ENCODE measurements around the gene CYP51A1.
"Not testable (repeated sequence)": the region's sequence is repeated elsewhere in the genome, so short reads cannot be mapped to it uniquely, and the experiment has no call there.

CYP51A1 gene

GRCh38 chr7:92119213-92119759, 15.0 kb downstream of the CYP51A1 start:
- TF ChIP-seq CTCF (conservative IDR thresholded peaks at IDR 0.05; ENCODE audit: low read length) = no peak
- DNase-seq (ENCODE audit: low read depth) = no peak
- H3K4me3 ChIP-seq (ENCODE audit: low read length) = no peak overlapping the region

- no peak for DNase-seq (ENCODE audit: low read depth)
- TF ChIP-seq CTCF (conservative IDR thresholded peaks at IDR 0.05; ENCODE audit: low read length) = no peak
- H3K4me3 ChIP-seq (ENCODE audit: low read length) = no peak overlapping the region
These were observed 17.3 kb downstream of the CYP51A1 start for GRCh38 chr7:92116949-92117348.

- no peak for TF ChIP-seq CTCF (conservative IDR thresholded peaks at IDR 0.05; ENCODE audit: low read length)
- H3K4me3 ChIP-seq (ENCODE audit: low read length) = no peak overlapping the region
- no peak for DNase-seq (ENCODE audit: low read depth)
These were observed 18.5 kb downstream of the CYP51A1 start for GRCh38 chr7:92115821-92116220.

GRCh38 chr7:92110857-92111256, 23.4 kb downstream of the CYP51A1 start:
- no peak for TF ChIP-seq CTCF (conservative IDR thresholded peaks at IDR 0.05; ENCODE audit: low read length)
- H3K4me3 ChIP-seq (ENCODE audit: low read length) = no peak overlapping the region

GRCh38 chr7:92108821-92109220, 25.5 kb downstream of the CYP51A1 start:
- TF ChIP-seq CTCF (conservative IDR thresholded peaks at IDR 0.05; ENCODE audit: low read length) = no peak
- no peak overlapping the region for H3K4me3 ChIP-seq (ENCODE audit: low read length)
- no peak for DNase-seq (ENCODE audit: low read depth)

More at GRCh38 chr7:92110857-92111256, 23.4 kb downstream of the CYP51A1 start:
- no peak for DNase-seq (ENCODE audit: low read depth)

- not testable (repeated sequence) for DNase-seq (ENCODE audit: low read depth); H3K4me3 ChIP-seq (ENCODE audit: low read length)
These were observed 31.4 kb downstream of the CYP51A1 start for GRCh38 chr7:92102862-92103261.

- no peak overlapping the region for H3K4me3 ChIP-seq (ENCODE audit: low read length)
- no peak for TF ChIP-seq CTCF (conservative IDR thresholded peaks at IDR 0.05; ENCODE audit: low read length)
- no peak for DNase-seq (ENCODE audit: low read depth)
These were observed 33.7 kb downstream of the CYP51A1 start for GRCh38 chr7:92100534-92100933.

GRCh38 chr7:92095380-92095779, 38.9 kb downstream of the CYP51A1 start:
- no peak for DNase-seq (ENCODE audit: low read depth)
- no peak overlapping the region for H3K4me3 ChIP-seq (ENCODE audit: low read length)
- TF ChIP-seq CTCF (conservative IDR thresholded peaks at IDR 0.05; ENCODE audit: low read length) = no peak

Data from AG10803 (cell line).